HG02588 (cell line): ENCODE data around the gene ZBTB20.
"Not testable (repeated sequence)": the region's sequence is repeated elsewhere in the genome, so short reads cannot be mapped to it uniquely, and the experiment has no call there.

Experiments
- ATAC-seq: cut with Tn5 transposase; IDR thresholded peaks from one replicate; pipeline ENCODE4 v1.9.1; 2021; ENCODE audit warnings: mild to moderate bottlenecking, moderate library complexity; ENCODE audit not compliant: unreplicated experiment

ZBTB20 gene

GRCh38 chr3:114686621-114687020 lies 460.5 kb downstream of the ZBTB20 start:
- ATAC-seq, result no peak

GRCh38 chr3:114685161-114685560 lies 461.9 kb downstream of the ZBTB20 start:
- no peak for ATAC-seq

GRCh38 chr3:114680299-114680698 lies 466.8 kb downstream of the ZBTB20 start:
- ATAC-seq, result no peak

GRCh38 chr3:114679773-114680172 lies 467.3 kb downstream of the ZBTB20 start:
- ATAC-seq, result not testable (repeated sequence)

- no peak for ATAC-seq
Observed at GRCh38 chr3:114675104-114675503, 472.0 kb downstream of the ZBTB20 start.

- no peak for ATAC-seq
Observed at GRCh38 chr3:114674036-114674435, 473.1 kb downstream of the ZBTB20 start.

GRCh38 chr3:114673481-114673880 lies 473.6 kb downstream of the ZBTB20 start:
- ATAC-seq, result no peak

GRCh38 chr3:114672692-114673447 lies 474.2 kb downstream of the ZBTB20 start:
- no peak for ATAC-seq

GRCh38 chr3:114671741-114672510 lies 475.2 kb downstream of the ZBTB20 start:
- no peak for ATAC-seq

GRCh38 chr3:114669614-114670013 lies 477.5 kb downstream of the ZBTB20 start:
- ATAC-seq, result no peak

- no peak for ATAC-seq
Observed at GRCh38 chr3:114668099-114668498, 479.0 kb downstream of the ZBTB20 start.

- no peak for ATAC-seq
Observed at GRCh38 chr3:114666623-114667022, 480.5 kb downstream of the ZBTB20 start.

GRCh38 chr3:114664006-114664405 lies 483.1 kb downstream of the ZBTB20 start:
- ATAC-seq, result no peak

GRCh38 chr3:114660808-114661207 lies 486.3 kb downstream of the ZBTB20 start:
- no peak for ATAC-seq

- ATAC-seq, result no peak
Observed at GRCh38 chr3:114660124-114660523, 487.0 kb downstream of the ZBTB20 start.

GRCh38 chr3:114659109-114660061 lies 487.7 kb downstream of the ZBTB20 start:
- no peak for ATAC-seq

- no peak for ATAC-seq
Observed at GRCh38 chr3:114651555-114651954, 495.5 kb downstream of the ZBTB20 start.

GRCh38 chr3:114650808-114651207 lies 496.3 kb downstream of the ZBTB20 start:
- no peak for ATAC-seq

- no peak for ATAC-seq
Observed at GRCh38 chr3:114649331-114649730, 497.8 kb downstream of the ZBTB20 start.

- no peak for ATAC-seq
Observed at GRCh38 chr3:114646526-114646925, 500.6 kb downstream of the ZBTB20 start.

GRCh38 chr3:114645392-114645791 lies 501.7 kb downstream of the ZBTB20 start:
- ATAC-seq, result no peak
